Activated CD8-positive, alpha-beta memory T cell treated with anti-CD3 and anti-CD28 coated beads, Interleukin-2, amount 10 ng/mL, durations not matched to agents 7 days and 5 days (primary cell): Measurements from ENCODE around the gene ZBTB16. TPM values are rescaled to one million over a fixed set of nuclear protein-coding genes. Genes with fewer than 3 reads are reported as not detected.

Experiments
- ATAC-seq: fragments of 150-1000 bp; cut with Tn5 transposase; one replicate; pipeline ENCODE4 v1.10.0; 2021; ENCODE audit warnings: moderate library complexity
- CTCF ChIA-PET: fragments of 350-600 bp; sonication (Branson Sonifier 250); formaldehyde crosslinking; loops from one replicate; lab custom pipeline; 2021; ENCODE audit warnings: antibody characterized with exemption; lab: Charles Lee
- DNase-seq: peaks from one replicate; pipeline ENCODE4 v3.0.0-alpha.2; 2020
- H3K27ac Mint-ChIP-seq: one replicate; pipeline ENCODE4 v1.8.0; 2021; ENCODE audit warnings: mild to moderate bottlenecking, mixed read lengths
- H3K27me3 Mint-ChIP-seq: one replicate; pipeline ENCODE4 v1.8.0; 2021; ENCODE audit warnings: mixed read lengths
- H3K36me3 Mint-ChIP-seq: one replicate; pipeline ENCODE4 v1.8.0; 2021; ENCODE audit warnings: mild to moderate bottlenecking, mixed read lengths
- H3K4me1 Mint-ChIP-seq: one replicate; pipeline ENCODE4 v1.8.0; 2021; ENCODE audit warnings: mixed read lengths
- H3K4me3 Mint-ChIP-seq: one replicate; pipeline ENCODE4 v1.8.0; 2021; ENCODE audit warnings: mild to moderate bottlenecking, moderate library complexity, mixed read lengths
- H3K9me3 Mint-ChIP-seq: one replicate; pipeline ENCODE4 v1.8.0; 2022; ENCODE audit warnings: low read depth, mixed read lengths
- total RNA-seq, 2 experiments: library from RNA; stranded (reverse); gene quantifications; one replicate each; pipeline ENCODE4 v1.2.3, GENCODE V29; 2021

The ZBTB16 gene
- total RNA-seq, 2 experiments from 2014 or later: 3.2 to 3.9 TPM

DNA sequence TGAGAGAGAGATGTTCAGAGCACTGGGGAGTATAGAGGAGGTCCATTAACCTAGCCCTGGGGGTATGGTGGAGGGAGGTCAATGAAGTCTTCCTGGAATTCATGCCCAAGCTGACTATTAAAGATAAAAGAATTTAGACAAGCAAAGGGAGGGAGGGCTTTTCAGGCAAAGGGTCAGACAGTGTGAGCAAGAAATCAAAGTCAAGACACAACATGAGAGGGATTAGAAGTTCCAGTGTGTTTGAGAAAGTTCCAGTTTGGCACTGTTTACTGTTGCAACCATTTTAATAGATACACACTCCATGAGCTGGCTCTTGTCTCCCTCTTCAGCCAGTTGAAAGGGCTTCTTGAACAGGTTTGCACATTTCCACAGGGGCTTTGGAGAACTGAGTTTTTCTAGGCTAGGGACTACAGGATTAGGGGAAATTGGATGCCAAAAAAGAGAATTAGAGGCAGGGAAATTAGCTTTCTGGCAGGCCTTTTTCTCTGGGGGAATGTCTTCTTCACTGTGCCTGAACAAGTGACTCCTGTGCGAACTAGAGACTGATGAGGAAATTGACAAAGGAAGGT, 222.0 kb downstream of the ZBTB16 start:
- H3K36me3 Mint-ChIP-seq: no peaks in the 10 kb centered on the region
- H3K4me1 Mint-ChIP-seq: no peaks in the 10 kb centered on the region
- ATAC-seq (no peak), DNase-seq (no peak)
- H3K27ac Mint-ChIP-seq: no peak overlapping the region
- CTCF ChIA-PET: interaction anchor here (0.9 to 2.0 kb wide), 5 partner anchors 8 to 287 kb away, joined by 3 to 9 read pairs (median 5); no protein-coding TSS in a partner anchor
- H3K9me3 Mint-ChIP-seq: no peaks in the 10 kb centered on the region
- peaks cover 30% of the 10 kb centered on the region for H3K27me3 Mint-ChIP-seq
- no peak overlapping the region for H3K4me3 Mint-ChIP-seq

DNA sequence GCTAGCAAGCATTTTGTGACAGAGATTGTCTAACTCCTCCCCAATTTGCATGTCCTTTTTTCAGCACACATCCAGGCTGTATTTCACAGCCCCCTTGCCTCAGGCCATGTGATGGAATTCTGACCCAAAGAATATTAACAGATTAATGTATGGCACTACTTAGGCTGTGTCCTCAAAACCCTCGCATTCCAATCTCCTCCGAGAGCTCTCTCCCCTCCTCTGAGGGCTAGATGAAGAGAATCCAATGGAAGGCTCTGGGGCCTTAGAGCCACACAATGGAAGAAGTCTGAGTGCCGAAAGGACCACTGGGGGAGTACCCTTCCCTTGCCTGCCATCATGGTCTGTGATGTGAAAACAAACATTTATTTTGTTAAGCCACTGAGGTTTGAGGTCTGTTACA, 223.0 kb downstream of the ZBTB16 start:
- no peak overlapping the region for H3K27ac Mint-ChIP-seq
- CTCF ChIA-PET: no interaction called here
- no peak for ATAC-seq

DNA sequence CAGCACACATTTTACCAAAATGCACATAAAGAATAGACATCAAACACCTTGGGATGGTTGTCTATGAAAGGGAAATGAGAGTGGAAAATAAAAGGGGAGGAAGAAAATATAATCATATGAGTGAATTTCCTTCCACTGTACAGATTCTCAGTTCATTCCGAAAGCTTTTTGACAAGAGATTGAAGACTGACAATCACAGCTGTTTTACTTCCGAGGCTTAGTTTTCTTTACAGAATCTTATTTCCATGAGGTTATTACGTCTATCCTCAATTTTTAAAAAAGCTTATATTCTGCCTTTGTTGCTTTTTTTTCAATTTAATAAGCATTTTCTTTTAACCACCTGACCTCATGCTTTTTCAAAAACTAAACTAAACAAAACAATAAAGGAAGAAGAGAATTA, 223.9 kb downstream of the ZBTB16 start:
- Mint-ChIP-seq H3K9me3 (no peaks in the 10 kb centered on the region), H3K4me1 (no peaks in the 10 kb centered on the region), H3K4me3 (no peak overlapping the region), H3K36me3 (no peaks in the 10 kb centered on the region), H3K27me3 (peaks cover 34% of the 10 kb centered on the region), H3K27ac (no peak overlapping the region)
- ATAC-seq (no peak), DNase-seq (no peak)
- CTCF ChIA-PET: interaction anchor here (1.0 kb wide), 1 partner anchor 22 kb away, joined by 3 read pairs; no protein-coding TSS in a partner anchor

More for the DNA sequence above, 223.0 kb downstream of the ZBTB16 start:
- Mint-ChIP-seq H3K36me3 (no peaks in the 10 kb centered on the region), H3K4me3 (no peak overlapping the region), H3K9me3 (no peaks in the 10 kb centered on the region), H3K27me3 (peaks cover 32% of the 10 kb centered on the region), H3K4me1 (no peaks in the 10 kb centered on the region)
- no peak for DNase-seq

DNA sequence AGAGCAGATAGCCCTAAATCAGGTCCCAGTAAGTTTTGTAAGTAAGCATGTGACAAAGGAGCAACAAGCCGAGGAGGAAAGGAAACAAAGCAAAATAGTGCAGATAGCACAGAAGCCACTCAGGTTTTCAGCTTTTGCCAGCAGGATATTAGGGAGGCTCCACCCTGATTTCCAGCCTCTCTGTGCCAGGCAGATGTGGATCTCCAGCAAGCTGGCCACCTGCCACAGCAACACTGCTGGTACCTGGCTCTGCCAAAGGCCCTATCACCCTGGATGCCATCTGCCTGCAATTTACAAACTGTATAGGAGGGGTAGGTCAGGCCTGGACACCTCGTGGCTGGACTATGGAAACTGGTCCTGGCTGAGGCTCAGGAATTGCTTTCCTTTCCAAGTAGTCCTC, 224.5 kb downstream of the ZBTB16 start:
- Mint-ChIP-seq H3K4me3 (no peak overlapping the region), H3K27me3 (peaks cover 34% of the 10 kb centered on the region), H3K36me3 (no peaks in the 10 kb centered on the region), H3K9me3 (no peaks in the 10 kb centered on the region), H3K4me1 (no peaks in the 10 kb centered on the region), H3K27ac (no peak overlapping the region)
- DNase-seq (no peak), ATAC-seq (no peak)
- CTCF ChIA-PET: interaction anchor here (1.0 kb wide), 1 partner anchor 22 kb away, joined by 3 read pairs; no protein-coding TSS in a partner anchor

DNA sequence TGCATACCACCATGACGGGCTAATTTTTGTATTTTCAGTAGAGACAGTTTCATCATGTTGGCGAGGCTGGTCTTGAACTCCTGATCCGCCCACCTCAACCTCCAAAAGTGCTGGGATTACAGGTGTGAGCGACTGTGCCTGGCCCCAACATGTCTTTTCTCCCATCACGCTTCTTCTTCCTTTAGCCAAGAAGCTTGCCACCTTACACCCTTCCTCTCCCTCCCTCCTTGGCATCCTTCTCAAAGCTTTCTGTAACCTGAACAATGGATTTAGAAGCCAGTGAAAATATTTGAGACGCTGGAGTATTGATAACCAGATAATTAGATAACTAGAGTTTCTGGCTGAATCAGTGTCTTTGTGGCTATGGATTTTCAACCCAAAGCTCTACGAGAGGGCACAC, 225.4 kb downstream of the ZBTB16 start:
- peaks cover 33% of the 10 kb centered on the region for H3K27me3 Mint-ChIP-seq

DNA sequence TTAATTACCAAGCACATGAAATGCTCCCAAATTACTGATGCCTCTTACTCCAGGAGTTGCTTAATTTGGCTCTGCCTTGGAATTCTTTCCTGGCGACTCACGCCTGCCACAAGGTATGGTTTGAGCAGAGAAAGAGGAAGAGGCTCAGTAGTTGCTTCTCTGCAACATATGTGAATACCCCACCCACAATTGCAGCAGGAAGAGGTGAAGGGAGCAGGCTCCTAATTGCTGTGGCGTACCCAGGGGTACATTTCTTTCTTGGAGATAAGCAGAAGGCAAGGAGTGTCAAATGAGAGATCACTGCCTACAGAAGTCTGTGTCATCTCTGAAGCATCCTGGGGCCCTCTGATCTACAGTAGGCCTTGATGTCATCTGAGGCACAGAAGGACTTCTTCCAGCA, 226.1 kb downstream of the ZBTB16 start:
- ATAC-seq (no peak), DNase-seq (no peak)
- H3K27ac Mint-ChIP-seq: no peak overlapping the region
- no peaks in the 10 kb centered on the region for H3K4me1 Mint-ChIP-seq
- H3K36me3 Mint-ChIP-seq: no peaks in the 10 kb centered on the region
- no peaks in the 10 kb centered on the region for H3K9me3 Mint-ChIP-seq
- peaks cover 37% of the 10 kb centered on the region for H3K27me3 Mint-ChIP-seq
- H3K4me3 Mint-ChIP-seq: no peak overlapping the region
- CTCF ChIA-PET: no interaction called here

More for the DNA sequence above, 225.4 kb downstream of the ZBTB16 start:
- ATAC-seq (no peak), DNase-seq (no peak)
- Mint-ChIP-seq H3K4me1 (no peaks in the 10 kb centered on the region), H3K9me3 (no peaks in the 10 kb centered on the region), H3K27ac (no peak overlapping the region), H3K4me3 (no peak overlapping the region), H3K36me3 (no peaks in the 10 kb centered on the region)
- CTCF ChIA-PET: no interaction called here

DNA sequence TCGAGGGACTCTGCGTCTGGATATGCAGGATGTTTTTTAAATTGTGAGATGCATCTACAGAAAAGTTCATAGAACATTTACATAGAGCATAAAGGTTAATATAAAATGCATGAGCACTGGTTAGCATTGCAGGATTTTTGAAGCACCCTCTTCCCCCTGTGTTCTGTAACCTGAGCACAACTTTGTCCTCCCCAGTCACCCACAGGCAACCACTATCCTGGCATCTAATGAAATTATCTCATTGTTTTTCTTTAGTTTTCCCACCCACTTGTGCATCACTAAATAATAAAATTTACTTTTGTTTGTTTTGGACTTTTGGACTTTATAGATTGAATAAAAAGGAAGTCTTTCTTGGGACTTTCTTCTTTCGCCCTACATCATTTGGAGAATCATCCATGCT, 226.7 kb downstream of the ZBTB16 start:
- no peak overlapping the region for H3K4me3 Mint-ChIP-seq
- peaks cover 1% of the 10 kb centered on the region for H3K4me1 Mint-ChIP-seq
- H3K9me3 Mint-ChIP-seq: no peaks in the 10 kb centered on the region
- no peak for ATAC-seq
- CTCF ChIA-PET: no interaction called here
- peaks cover 40% of the 10 kb centered on the region for H3K27me3 Mint-ChIP-seq
- H3K36me3 Mint-ChIP-seq: no peaks in the 10 kb centered on the region
- no peak for DNase-seq
- H3K27ac Mint-ChIP-seq: no peak overlapping the region

DNA sequence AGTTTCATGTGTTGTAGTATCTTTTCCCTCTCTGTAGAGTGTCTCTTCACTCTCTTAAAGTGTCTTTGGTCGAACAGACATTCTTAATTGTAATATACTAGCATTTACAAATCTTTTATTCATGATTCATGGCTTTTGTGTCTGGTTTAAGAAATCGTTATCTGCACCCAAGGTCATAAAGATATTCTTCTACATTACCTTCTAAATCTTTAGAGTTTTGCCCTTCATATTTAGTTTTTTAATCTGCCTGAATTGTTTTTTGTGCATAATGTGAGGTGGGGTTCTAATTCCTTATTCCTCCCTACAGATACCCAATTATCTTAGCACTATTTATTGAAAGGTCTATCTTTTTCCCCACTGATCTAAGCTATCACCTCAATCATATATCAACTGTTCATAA, 227.6 kb downstream of the ZBTB16 start:
- H3K9me3 Mint-ChIP-seq: no peaks in the 10 kb centered on the region
- H3K27me3 Mint-ChIP-seq: peaks cover 38% of the 10 kb centered on the region
- H3K4me3 Mint-ChIP-seq: no peak overlapping the region
- H3K27ac Mint-ChIP-seq: no peak overlapping the region
- no peaks in the 10 kb centered on the region for H3K36me3 Mint-ChIP-seq
- no peak for DNase-seq
- H3K4me1 Mint-ChIP-seq: peaks cover 8% of the 10 kb centered on the region
- CTCF ChIA-PET: no interaction called here
- no peak for ATAC-seq

DNA sequence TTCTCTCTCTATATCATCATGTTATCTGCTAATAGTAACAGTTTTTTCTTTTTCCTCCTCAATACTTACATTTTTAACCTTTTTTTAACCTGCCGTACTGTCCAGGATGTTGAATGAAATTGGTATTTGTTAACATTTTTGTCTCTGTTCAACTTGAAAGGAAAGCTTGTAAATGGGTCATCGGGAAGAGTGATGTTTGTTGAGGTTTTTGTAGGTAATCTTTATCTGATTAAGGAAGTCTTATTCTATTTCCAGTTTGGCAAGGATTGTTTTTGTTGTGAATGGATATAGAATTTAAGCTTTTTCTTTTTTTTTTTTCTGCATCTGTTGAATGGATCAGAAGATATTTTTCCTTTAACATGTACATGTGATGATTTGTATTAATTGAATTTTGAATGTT, 228.6 kb downstream of the ZBTB16 start:
- no peak for ATAC-seq
- H3K4me3 Mint-ChIP-seq: no peak overlapping the region
- no peak for DNase-seq
- CTCF ChIA-PET: interaction anchor here (1.1 kb wide), 1 partner anchor 12 kb away, joined by 3 read pairs; no protein-coding TSS in a partner anchor
- peaks cover 35% of the 10 kb centered on the region for H3K27me3 Mint-ChIP-seq
- peaks cover 8% of the 10 kb centered on the region for H3K4me1 Mint-ChIP-seq
- no peaks in the 10 kb centered on the region for H3K36me3 Mint-ChIP-seq
- H3K9me3 Mint-ChIP-seq: no peaks in the 10 kb centered on the region
- H3K27ac Mint-ChIP-seq: no peak overlapping the region

DNA sequence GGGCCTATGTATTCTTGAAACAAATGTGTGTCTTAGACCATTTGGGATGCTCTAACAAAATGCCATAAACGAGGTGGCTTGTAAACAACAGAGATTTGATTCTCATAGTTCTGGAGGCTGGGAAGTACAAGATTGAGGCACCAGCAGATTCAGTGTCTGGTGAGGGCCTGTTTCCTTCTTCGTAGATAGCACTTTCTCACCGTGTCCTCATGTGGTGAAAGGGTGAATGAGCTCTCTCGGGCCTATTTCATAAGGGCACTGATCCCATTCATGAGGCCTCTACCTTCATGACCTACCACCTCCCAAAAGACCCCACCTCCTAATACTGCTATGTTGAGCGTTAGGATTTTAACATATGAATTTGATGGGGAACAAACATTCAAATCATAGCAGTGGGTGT, 230.3 kb downstream of the ZBTB16 start:
- H3K36me3 Mint-ChIP-seq: no peaks in the 10 kb centered on the region
- DNase-seq (no peak), ATAC-seq (no peak)
- no peak overlapping the region for H3K4me3 Mint-ChIP-seq
- CTCF ChIA-PET: interaction anchor here (1.2 to 1.6 kb wide), 2 partner anchors 9 to 394 kb away, joined by 3 to 5 read pairs; no protein-coding TSS in a partner anchor
- H3K4me1 Mint-ChIP-seq: peaks cover 8% of the 10 kb centered on the region
- H3K27me3 Mint-ChIP-seq: peaks cover 29% of the 10 kb centered on the region
- no peaks in the 10 kb centered on the region for H3K9me3 Mint-ChIP-seq
- H3K27ac Mint-ChIP-seq: no peak overlapping the region

DNA sequence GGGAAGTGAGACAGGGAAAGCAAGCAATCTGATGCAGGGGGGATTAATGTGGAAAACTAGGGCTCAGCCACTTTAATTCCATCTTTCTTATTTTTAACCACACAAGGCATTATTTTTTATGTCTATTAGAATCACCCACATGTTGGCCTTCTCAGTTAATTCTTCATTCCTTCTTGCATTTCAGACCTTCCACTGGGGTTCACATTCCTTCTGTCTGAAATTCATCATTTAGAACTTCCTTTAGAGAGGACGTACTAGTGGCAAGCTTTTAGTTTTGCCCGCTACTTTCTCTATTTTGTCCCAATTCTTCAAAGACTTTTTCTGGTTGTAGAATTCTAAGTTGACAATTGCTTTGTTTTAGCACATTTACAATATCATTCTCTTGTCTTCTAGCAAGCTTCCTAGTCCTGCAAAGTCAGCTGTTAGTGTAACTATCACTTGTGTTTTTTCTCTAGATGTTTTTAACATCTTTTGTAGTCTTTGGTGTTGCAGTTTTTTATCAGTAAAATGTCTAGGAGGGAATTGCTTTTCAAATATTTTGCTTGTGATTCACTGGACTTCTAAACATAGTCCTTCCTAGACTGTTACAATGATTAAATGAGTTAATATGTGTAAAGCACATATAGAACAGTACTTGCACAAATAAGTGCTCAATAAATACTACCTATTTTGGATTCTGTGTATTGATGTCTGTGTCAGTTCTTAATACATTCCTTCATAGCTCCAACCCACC, 231.2 kb downstream of the ZBTB16 start:
- DNase-seq (no peak), ATAC-seq (no peak)
- H3K36me3 Mint-ChIP-seq: no peaks in the 10 kb centered on the region
- peaks cover 8% of the 10 kb centered on the region for H3K4me1 Mint-ChIP-seq
- CTCF ChIA-PET: interaction anchor here (1.6 to 3.2 kb wide), 2 partner anchors 10 to 394 kb away, joined by 5 to 9 read pairs; no protein-coding TSS in a partner anchor
- H3K27me3 Mint-ChIP-seq: peaks cover 29% of the 10 kb centered on the region
- no peak overlapping the region for H3K4me3 Mint-ChIP-seq
- H3K27ac Mint-ChIP-seq: no peak overlapping the region
- H3K9me3 Mint-ChIP-seq: no peaks in the 10 kb centered on the region

DNA sequence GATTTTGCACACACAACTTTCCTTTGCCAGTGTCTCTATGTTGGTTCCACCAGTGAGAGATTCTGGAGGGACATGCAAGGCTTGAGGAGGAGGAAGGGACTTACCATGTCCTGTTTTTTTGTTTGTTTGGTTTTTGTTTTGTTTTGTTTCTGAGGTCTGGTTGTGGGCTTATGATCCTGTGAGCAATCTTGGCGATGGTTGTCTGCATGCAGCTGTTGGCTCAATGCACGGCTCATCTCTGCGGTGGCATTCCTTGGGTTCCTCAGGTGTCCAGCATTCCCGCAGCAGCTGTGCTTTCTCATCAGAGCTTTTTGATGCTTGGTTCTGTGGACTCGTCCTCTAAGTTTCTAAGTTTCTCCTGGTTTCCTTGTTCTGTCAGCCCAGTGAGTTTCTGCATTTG, 231.9 kb downstream of the ZBTB16 start:
- no peak overlapping the region for H3K27ac Mint-ChIP-seq
- CTCF ChIA-PET: interaction anchor here (3.2 kb wide), 1 partner anchor 11 kb away, joined by 9 read pairs; no protein-coding TSS in a partner anchor
- peaks cover 33% of the 10 kb centered on the region for H3K27me3 Mint-ChIP-seq
- peak overlapping the region; percentile 9 for H3K4me3 Mint-ChIP-seq
- DNase-seq (no peak), ATAC-seq (no peak)
- H3K36me3 Mint-ChIP-seq: no peaks in the 10 kb centered on the region
- H3K9me3 Mint-ChIP-seq: no peaks in the 10 kb centered on the region
- peaks cover 8% of the 10 kb centered on the region for H3K4me1 Mint-ChIP-seq

DNA sequence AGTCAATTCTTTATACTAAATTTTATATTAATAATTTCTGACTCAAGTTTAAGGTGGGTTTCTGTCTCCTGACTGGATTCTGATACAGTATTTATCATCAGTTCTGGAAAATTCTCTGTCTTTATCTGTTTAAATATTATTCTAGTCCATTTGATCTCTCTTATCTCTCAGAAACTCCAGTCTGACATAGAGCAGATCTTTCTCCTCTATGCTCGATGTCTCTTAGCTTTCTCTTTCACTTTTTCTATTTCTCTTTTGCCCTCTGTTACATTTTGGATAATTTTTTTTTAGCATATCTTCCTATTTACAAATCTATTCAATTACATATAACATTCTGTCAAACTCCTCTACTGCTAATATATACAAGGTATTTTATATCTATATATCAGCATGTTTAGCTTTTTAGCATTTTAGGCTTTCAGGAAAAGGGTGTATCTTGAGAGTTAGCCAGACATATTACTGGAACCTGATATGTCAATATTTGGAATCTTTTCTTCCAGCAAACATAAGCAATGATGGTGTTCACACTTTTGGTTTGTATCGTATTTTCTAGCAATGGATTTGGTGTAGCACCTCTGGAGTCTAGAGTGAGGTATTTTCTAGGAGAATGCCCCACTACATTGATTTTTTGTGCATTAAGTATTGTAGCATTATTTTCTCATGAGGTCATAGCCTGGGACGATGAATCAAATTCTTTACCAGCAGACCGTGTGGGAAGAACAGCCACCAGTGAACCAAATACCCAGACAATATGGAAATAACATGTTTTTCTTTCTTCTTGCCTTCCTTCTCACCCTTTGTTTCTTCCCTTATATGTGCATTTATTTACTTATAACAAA, 232.6 kb downstream of the ZBTB16 start:
- peak overlapping the region; percentile 56 for H3K27ac Mint-ChIP-seq

More for the DNA sequence above, 232.6 kb downstream of the ZBTB16 start:
- DNase-seq (no peak), ATAC-seq (peak; percentile 20)
- Mint-ChIP-seq H3K36me3 (no peaks in the 10 kb centered on the region), H3K4me3 (peak overlapping the region; percentile 53), H3K9me3 (no peaks in the 10 kb centered on the region), H3K27me3 (peaks cover 31% of the 10 kb centered on the region), H3K4me1 (peaks cover 8% of the 10 kb centered on the region)
- CTCF ChIA-PET: interaction anchor here (3.2 kb wide), 1 partner anchor 11 kb away, joined by 9 read pairs; no protein-coding TSS in a partner anchor
